Activated CD4-positive, alpha-beta T cell treated with anti-CD3 and anti-CD28 coated beads for 4 hours (primary cell): ENCODE results near the gene HSPA1L.
"Not testable (repeated sequence)": the region's sequence is repeated elsewhere in the genome, so short reads cannot be mapped to it uniquely, and the experiment has no call there.

Source experiments
- DNase-seq, 2 donors: peaks; one replicate each; pipeline ENCODE4 v3.0.0-alpha.2; 2020

HSPA1L gene

GRCh38 chr6:31836474-31837368 lies 21.6 kb upstream of the HSPA1L start:
- no peak for DNase-seq

GRCh38 chr6:31836047-31836473 lies 21.0 kb upstream of the HSPA1L start:
- DNase-seq: no peak

- DNase-seq: peak; percentile 80 to 81
Measured at GRCh38 chr6:31834367-31835250, 19.5 kb upstream of the HSPA1L start.

GRCh38 chr6:31831350-31832215 lies 16.5 kb upstream of the HSPA1L start:
- DNase-seq: no peak

GRCh38 chr6:31830886-31831335 lies 15.8 kb upstream of the HSPA1L start:
- DNase-seq: no peak

- DNase-seq: no peak
Measured at GRCh38 chr6:31829633-31830283, 14.7 kb upstream of the HSPA1L start.

GRCh38 chr6:31827286-31828079 lies 12.4 kb upstream of the HSPA1L start, which contains the start of gene HSPA1B:
Gene HSPA1B, plus strand, starts transcription at chr6:31827738. Its CDS starts 213 bp downstream, at chr6:31827951.
- peak; percentile 80 to 86 for DNase-seq

GRCh38 chr6:31826793-31827285 lies 11.8 kb upstream of the HSPA1L start:
- peak in 1 of 2 donors; percentile 37 for DNase-seq

- no peak for DNase-seq
Measured at GRCh38 chr6:31825553-31825952, 10.5 kb upstream of the HSPA1L start.

- not testable (repeated sequence) for DNase-seq
Measured at GRCh38 chr6:31823592-31824196, 8.6 kb upstream of the HSPA1L start.

GRCh38 chr6:31822036-31822821 lies 7.1 kb upstream of the HSPA1L start:
- peak; percentile 52 to 63 for DNase-seq

- peak; percentile 57 to 60 for DNase-seq
Measured at GRCh38 chr6:31821301-31822035, 6.4 kb upstream of the HSPA1L start.

- DNase-seq: not testable (repeated sequence)
Measured at GRCh38 chr6:31820399-31820798, 5.3 kb upstream of the HSPA1L start.

- DNase-seq: no peak
Measured at GRCh38 chr6:31819871-31820299, 4.8 kb upstream of the HSPA1L start.

GRCh38 chr6:31817929-31818511 lies 2.9 kb upstream of the HSPA1L start:
- not testable (repeated sequence) for DNase-seq

- DNase-seq: not testable (repeated sequence)
Measured at GRCh38 chr6:31817133-31817928, 2.2 kb upstream of the HSPA1L start.

GRCh38 chr6:31814677-31815024 lies 432 bp downstream of the HSPA1L start:
- DNase-seq: peak; percentile 72 to 73
